ENCODE results near the gene HSPA12A. TPM values are rescaled to one million over a fixed set of nuclear protein-coding genes. Genes with fewer than 3 reads are reported as not detected.

Gene HSPA12A
- total RNA-seq, 4 donors from 2014 or later: 4.5 to 6.0 (median 4.9) TPM

DNA sequence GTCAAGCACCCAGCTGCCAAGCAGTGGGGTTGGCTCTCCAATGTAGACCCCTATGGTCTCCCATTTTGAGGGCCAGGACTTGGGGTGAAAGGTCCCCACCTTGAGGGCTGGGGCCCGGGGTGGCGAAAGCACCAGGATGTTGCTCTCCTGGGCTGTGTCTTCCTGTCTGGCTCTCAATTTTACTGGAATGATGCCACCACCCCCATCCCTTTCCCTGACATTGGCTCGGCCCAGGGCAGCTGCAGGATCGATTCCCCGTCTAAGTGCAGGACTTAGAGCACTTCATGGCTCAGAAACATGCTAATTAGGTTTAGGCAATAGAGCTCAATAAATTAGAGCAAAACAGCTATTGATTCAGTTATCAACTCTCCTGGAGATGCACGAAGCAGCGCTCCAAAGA is 27.0 kb upstream of the HSPA12A start:
- no peaks in the 10 kb centered on the region for H3K4me1 ChIP-seq
- H3K4me3 ChIP-seq: no peak overlapping the region
- no peak for ATAC-seq
- no peaks in the 10 kb centered on the region for H3K36me3 ChIP-seq
- no peak overlapping the region for H3K27ac ChIP-seq
- no peaks in the 10 kb centered on the region for H3K27me3 ChIP-seq
- in situ Hi-C loops (cut with MboI; ENCODE audit: low sequenced_read_pairs in 4 of 4) (no loop called here), intact Hi-C loops (cut with DNase I; ENCODE audit: low total_unique reads) (no loop called here)
- TF ChIP-seq POLR2A (IDR thresholded peaks at IDR 0.05) (no peak), CTCF (IDR thresholded peaks at IDR 0.05 in 4 of 5, conservative IDR thresholded peaks at IDR 0.05 in 1 of 5) (no peak)
- DNase-seq: no peak
- no peaks in the 10 kb centered on the region for H3K9me3 ChIP-seq

GRCh38 chr10:116768786-116769185 is 26.4 kb upstream of the HSPA12A start:
- intact Hi-C loops (cut with DNase I; ENCODE audit: low total_unique reads) (no loop called here), in situ Hi-C loops (cut with MboI; ENCODE audit: low sequenced_read_pairs in 4 of 4) (no loop called here)
- Histone ChIP-seq H3K4me3 (no peak overlapping the region), H3K4me1 (no peaks in the 10 kb centered on the region), H3K27me3 (no peaks in the 10 kb centered on the region), H3K9me3 (no peaks in the 10 kb centered on the region), H3K36me3 (no peaks in the 10 kb centered on the region), H3K27ac (no peak overlapping the region)
- ATAC-seq: no peak
- no peak for DNase-seq
- no peak for TF ChIP-seq POLR2A (IDR thresholded peaks at IDR 0.05)
- no peak for TF ChIP-seq CTCF (IDR thresholded peaks at IDR 0.05 in 4 of 5, conservative IDR thresholded peaks at IDR 0.05 in 1 of 5)

DNA sequence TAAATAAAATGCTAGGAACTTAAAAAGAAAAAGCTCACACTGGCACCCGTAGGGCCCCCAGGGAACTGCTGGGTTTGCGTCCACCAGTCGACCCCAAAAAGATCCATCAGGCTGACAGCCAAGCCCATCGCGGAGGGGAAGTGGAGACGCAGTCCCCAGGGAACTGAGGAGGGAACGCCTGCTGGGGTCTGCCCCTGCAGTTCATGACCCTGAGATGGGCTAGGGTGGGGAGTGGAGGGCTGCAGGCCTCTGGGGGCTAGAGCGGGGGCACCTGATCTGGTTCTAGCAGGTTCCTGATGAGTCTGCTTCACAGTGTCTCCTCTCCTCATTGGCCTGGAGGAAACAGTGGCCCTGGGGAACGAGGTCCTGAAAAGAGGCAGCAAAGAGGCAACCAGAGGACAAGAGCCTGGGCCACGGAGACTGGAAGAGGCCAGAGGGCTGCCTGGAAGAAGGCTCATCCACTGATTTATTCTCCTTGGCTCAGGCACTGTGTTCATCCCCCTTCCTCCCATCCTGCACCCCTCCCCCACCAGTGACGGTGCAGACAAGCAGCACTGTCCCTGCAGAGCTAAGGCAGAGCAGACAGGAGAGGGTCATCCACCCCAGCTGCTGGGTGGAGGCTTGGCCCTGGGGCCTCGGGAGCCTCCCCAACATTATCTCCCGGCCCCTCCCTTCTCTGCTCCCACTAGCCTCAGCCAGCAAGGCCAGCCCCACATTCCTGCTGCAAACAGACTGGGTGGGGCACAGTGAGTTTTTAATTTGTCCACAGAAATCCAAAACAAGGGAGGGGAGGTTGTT is 24.7 kb upstream of the HSPA12A start:
- ATAC-seq (no peak), DNase-seq (no peak)
- Histone ChIP-seq H3K27ac (no peak overlapping the region), H3K9me3 (no peaks in the 10 kb centered on the region), H3K27me3 (peaks cover 0 to 2% (median 0%) of the 10 kb centered on the region in 3 donors), H3K4me3 (no peak overlapping the region), H3K4me1 (no peaks in the 10 kb centered on the region), H3K36me3 (no peaks in the 10 kb centered on the region)
- intact Hi-C loops (cut with DNase I; ENCODE audit: low total_unique reads): no loop called here
- in situ Hi-C loops (cut with MboI; ENCODE audit: low sequenced_read_pairs in 4 of 4): no loop called here
- TF ChIP-seq CTCF (IDR thresholded peaks at IDR 0.05 in 4 of 5, conservative IDR thresholded peaks at IDR 0.05 in 1 of 5) (no peak), POLR2A (IDR thresholded peaks at IDR 0.05) (no peak)

DNA sequence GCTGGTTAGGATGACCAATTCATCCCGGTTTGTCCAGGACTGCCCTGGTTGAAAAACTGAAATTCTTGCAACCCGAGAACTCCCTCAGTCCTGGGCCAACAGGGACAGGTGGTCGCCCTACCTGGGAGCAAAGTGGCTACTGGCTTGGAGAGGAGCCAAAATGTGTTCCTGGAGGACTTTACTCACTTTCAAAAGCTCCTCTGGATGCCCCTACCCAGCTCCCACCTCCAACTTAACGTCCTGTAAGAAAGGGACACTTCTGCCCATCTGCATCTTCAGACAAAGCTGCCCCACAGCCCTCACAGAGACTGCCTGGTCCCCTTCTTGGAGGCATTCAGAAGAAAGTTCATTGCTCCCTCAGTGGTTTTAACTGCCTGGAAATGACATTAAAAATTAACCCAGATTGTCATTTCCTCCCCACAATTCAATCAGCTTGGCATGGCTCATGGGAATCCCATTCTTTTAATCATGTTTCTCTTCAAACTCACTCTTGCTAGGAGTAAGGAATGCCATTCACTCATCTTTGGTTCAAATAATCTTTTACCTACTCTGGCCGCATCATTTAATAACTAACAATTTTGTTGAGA is 24.0 kb upstream of the HSPA12A start:
- Histone ChIP-seq H3K4me1 (no peaks in the 10 kb centered on the region), H3K27me3 (peaks cover 0 to 2% (median 0%) of the 10 kb centered on the region in 3 donors), H3K9me3 (no peaks in the 10 kb centered on the region), H3K4me3 (no peak overlapping the region), H3K36me3 (no peaks in the 10 kb centered on the region), H3K27ac (no peak overlapping the region)
- intact Hi-C loops (cut with DNase I; ENCODE audit: low total_unique reads): no loop called here
- in situ Hi-C loops (cut with MboI; ENCODE audit: low sequenced_read_pairs in 4 of 4): no loop called here
- no peak for ATAC-seq
- no peak for TF ChIP-seq POLR2A (IDR thresholded peaks at IDR 0.05)
- DNase-seq: no peak

DNA sequence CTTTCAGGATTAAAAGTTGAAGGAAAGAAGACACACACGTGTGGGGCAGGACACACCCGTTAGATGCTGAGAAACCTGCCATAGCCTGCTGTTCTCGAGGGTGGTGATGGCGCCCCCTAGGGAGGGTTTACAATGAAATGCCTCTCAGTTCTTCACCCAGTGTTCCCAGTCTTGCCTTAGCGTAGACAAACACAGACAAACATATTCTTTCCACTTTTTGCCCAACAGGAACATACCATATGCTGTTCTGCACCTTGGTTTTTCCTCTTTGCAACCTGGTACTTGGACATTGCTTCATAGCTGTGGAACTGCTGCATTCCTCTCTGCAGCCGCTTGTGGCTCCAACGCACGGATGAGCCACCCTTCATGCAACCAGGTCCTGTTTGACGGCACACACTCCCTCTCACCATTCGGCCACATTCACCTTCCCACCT is 23.3 kb upstream of the HSPA12A start:
- in situ Hi-C loops (cut with MboI; ENCODE audit: low sequenced_read_pairs in 4 of 4): no loop called here
- Histone ChIP-seq H3K4me1 (no peaks in the 10 kb centered on the region), H3K9me3 (no peaks in the 10 kb centered on the region)

More for the DNA sequence above, 23.3 kb upstream of the HSPA12A start:
- Histone ChIP-seq H3K27me3 (peaks cover 0 to 2% (median 0%) of the 10 kb centered on the region in 3 donors), H3K36me3 (no peaks in the 10 kb centered on the region), H3K27ac (no peak overlapping the region), H3K4me3 (no peak overlapping the region)
- DNase-seq (no peak), ATAC-seq (no peak)
- intact Hi-C loops (cut with DNase I; ENCODE audit: low total_unique reads): no loop called here
- TF ChIP-seq CTCF (IDR thresholded peaks at IDR 0.05 in 4 of 5, conservative IDR thresholded peaks at IDR 0.05 in 1 of 5) (peak in 1 of 5 experiments; percentile 15), POLR2A (IDR thresholded peaks at IDR 0.05) (no peak)
